ENCODE data around the gene IMPG2.

GRCh38 chr3:101224739-101225138, 95.6 kb downstream of the IMPG2 start:
- no peak for TF ChIP-seq CTCF (IDR thresholded peaks at IDR 0.05; ENCODE audit: borderline replicate concordance, extremely low read depth, low read length, poor library complexity, severe bottlenecking)
- TF ChIP-seq EZH2 (IDR thresholded peaks at IDR 0.05; ENCODE audit: borderline replicate concordance, low read depth, low read length, severe bottlenecking): no peak

Measured in DND-41 (cell line).